Subcutaneous adipose tissue (tissue), 4 donors: ENCODE results near the gene PRSS48. TPM values are rescaled to one million over a fixed set of nuclear protein-coding genes. Genes with fewer than 3 reads are reported as not detected.

Source experiments
- CTCF ChIP-seq: fragments of 450-650 bp; IDR thresholded peaks from one replicate; pipeline ENCODE4 v1.5.1; 2016; ENCODE audit warnings: low read depth, mild to moderate bottlenecking, control low read depth, antibody characterized with exemption, moderate library complexity
- total RNA-seq, 4 donors: library from RNA; depleted of rRNA; stranded (reverse); fragments of >200 nt; gene quantifications; one replicate each; pipeline ENCODE4 v1.1.0, GENCODE V29; 2016

PRSS48 gene
- total RNA-seq, 4 donors from 2014 or later = not detected

- TF ChIP-seq CTCF = no peak
Measured at GRCh38 chr4:151296227-151296626, 19.3 kb downstream of the PRSS48 start.

GRCh38 chr4:151297170-151297569, 20.2 kb downstream of the PRSS48 start:
- no peak for TF ChIP-seq CTCF

- no peak for TF ChIP-seq CTCF
Measured at GRCh38 chr4:151302432-151302831, 25.5 kb downstream of the PRSS48 start.

GRCh38 chr4:151304226-151304625, 27.3 kb downstream of the PRSS48 start:
- no peak for TF ChIP-seq CTCF

- TF ChIP-seq CTCF = no peak
Measured at GRCh38 chr4:151304755-151305154, 27.8 kb downstream of the PRSS48 start.

GRCh38 chr4:151310124-151310728, 33.3 kb downstream of the PRSS48 start:
- TF ChIP-seq CTCF = no peak

- no peak for TF ChIP-seq CTCF
Measured at GRCh38 chr4:151313306-151314009, 36.5 kb downstream of the PRSS48 start.
